ENCODE data around the gene ZNF546. TPM values are rescaled to one million over a fixed set of nuclear protein-coding genes. Genes with fewer than 3 reads are reported as not detected.

Gene ZNF546
- total and polyA plus RNA-seq, 7 donors: 0.69 to 12.8 (median 6.0) TPM

DNA sequence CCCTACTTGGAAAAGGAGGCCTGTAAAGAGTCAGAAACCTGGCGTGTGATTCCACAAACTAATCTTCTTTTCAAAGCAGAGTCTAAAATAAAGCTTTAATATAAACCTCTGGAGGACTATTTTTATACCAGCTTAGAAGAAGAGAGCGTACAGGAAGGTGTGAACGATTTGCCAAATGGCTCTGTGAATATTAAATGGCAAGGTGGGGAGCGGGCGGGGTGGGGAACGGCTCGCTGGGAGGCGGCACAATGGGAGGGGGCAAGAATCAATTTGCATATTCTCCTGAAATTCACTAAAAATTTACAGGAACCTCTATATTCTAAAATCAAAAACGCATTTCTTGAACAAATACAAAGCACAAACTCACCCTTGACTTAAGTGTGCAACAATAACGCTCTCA, 58.2 kb downstream of the ZNF546 start:
- Histone ChIP-seq H3K4me3 (peak overlapping the region; percentile 67 to 76 (median 72)), H3K36me3 (no peaks in the 10 kb centered on the region), H3K9me3 (peaks cover 0 to 6% (median 1%) of the 10 kb centered on the region in 4 donors), H3K4me1 (peaks cover 0 to 28% (median 14%) of the 10 kb centered on the region in 4 donors), H3K27ac (peak overlapping the region in 3 of 4 donors; percentile 74 to 80 (median 76)), H3K27me3 (no peaks in the 10 kb centered on the region)
- intact Hi-C loops (cut with DNase I): no loop called here
- TF ChIP-seq EP300 (IDR thresholded peaks at IDR 0.05): no peak
- TF ChIP-seq POLR2AphosphoS5 (IDR thresholded peaks at IDR 0.05): no peak
- no peak for TF ChIP-seq POLR2A (IDR thresholded peaks at IDR 0.05)
- TF ChIP-seq, protein P1, sequence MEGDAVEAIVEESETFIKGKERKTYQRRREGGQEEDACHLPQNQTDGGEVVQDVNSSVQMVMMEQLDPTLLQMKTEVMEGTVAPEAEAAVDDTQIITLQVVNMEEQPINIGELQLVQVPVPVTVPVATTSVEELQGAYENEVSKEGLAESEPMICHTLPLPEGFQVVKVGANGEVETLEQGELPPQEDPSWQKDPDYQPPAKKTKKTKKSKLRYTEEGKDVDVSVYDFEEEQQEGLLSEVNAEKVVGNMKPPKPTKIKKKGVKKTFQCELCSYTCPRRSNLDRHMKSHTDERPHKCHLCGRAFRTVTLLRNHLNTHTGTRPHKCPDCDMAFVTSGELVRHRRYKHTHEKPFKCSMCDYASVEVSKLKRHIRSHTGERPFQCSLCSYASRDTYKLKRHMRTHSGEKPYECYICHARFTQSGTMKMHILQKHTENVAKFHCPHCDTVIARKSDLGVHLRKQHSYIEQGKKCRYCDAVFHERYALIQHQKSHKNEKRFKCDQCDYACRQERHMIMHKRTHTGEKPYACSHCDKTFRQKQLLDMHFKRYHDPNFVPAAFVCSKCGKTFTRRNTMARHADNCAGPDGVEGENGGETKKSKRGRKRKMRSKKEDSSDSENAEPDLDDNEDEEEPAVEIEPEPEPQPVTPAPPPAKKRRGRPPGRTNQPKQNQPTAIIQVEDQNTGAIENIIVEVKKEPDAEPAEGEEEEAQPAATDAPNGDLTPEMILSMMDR (IDR thresholded peaks at IDR 0.05): no peak
- 49 to 53% methylated on average over 10 of the region's 10 CpGs for WGBS, 2 donors
- DNase-seq: no peak

DNA sequence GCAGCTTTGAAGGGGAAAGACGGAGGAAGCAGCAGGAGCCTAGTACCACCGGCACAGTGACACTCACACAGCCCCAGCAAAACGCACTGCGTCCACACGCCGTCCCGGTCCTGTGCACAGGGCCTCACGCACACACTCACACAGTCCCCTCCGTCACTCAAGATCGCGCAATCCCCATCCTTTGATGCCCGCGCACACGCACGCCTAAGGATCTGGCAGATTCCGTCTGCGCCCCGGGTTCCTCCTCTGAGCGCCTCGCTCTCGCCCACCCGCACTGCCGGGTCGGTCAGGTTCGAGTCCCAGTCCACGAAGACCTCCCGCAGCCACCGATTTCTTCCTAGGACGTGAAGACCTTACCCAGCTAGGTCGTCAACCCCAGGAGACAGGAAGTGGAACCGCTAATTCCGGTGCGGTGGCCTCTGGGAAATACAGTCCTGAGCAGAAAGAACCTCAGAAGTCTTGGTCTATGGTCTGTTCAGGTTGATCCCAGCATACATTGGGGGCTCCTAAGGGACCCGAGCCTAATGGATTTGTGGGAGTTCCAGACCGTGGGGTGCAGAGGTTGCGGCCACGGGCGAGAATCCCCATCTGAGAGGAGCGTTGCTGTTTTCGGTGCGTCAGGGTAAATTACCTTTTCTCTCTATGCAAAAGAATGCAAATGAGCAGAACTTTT, 59.1 kb downstream of the ZNF546 start, which contains the start of gene ZNF780B:
ZNF780B (minus strand) TSS at position 400 of the 673 bp plus-strand sequence. CDS start 5,899 bp downstream, outside the sequence.
- no peaks in the 10 kb centered on the region for H3K36me3 ChIP-seq
- intact Hi-C loops (cut with DNase I): no loop called here
- peak within 1 kb of the TSS; percentile 73 to 80 (median 75) for H3K27ac ChIP-seq
- peaks cover 0 to 6% (median 1%) of the 10 kb centered on the region in 4 donors for H3K9me3 ChIP-seq
- H3K27me3 ChIP-seq: no peaks in the 10 kb centered on the region
- H3K4me1 ChIP-seq: peaks cover 0 to 28% (median 14%) of the 10 kb centered on the region in 4 donors
- TF ChIP-seq POLR2AphosphoS5 (IDR thresholded peaks at IDR 0.05) (peak in 3 of 4 donors; percentile 33 to 49 (median 43)), POLR2A (IDR thresholded peaks at IDR 0.05) (no peak)
- peak within 1 kb of the TSS; percentile 67 to 76 (median 72) for H3K4me3 ChIP-seq
- 0% methylated on average over 41 of the region's 41 CpGs for WGBS, 2 donors
- DNase-seq: peak; percentile 65

DNA sequence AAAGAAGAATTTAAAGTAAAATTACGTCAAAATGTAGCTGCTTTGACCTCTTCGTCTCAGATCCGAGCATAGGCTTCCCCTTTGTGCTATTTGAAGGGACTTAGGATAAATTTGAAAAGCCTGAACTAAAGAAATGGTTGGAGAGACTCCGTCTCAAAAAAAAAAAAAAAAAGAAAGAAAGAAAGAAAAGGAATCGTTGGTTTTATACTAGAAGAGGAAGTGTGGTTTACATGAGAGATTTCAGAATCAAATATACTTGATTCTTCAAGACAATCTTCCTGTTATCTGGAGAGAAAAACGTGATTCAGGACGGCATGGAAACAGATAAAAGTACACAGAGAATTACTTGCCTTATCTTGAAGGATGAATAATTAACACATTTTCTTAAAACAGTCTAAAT, 59.6 kb downstream of the ZNF546 start:
- intact Hi-C loops (cut with DNase I): no loop called here
- Histone ChIP-seq H3K4me1 (peaks cover 0 to 28% (median 14%) of the 10 kb centered on the region in 4 donors), H3K4me3 (peak overlapping the region; percentile 67 to 76 (median 72)), H3K9me3 (peaks cover 0 to 6% (median 1%) of the 10 kb centered on the region in 4 donors), H3K36me3 (no peaks in the 10 kb centered on the region), H3K27ac (peak overlapping the region; percentile 73 to 80 (median 75)), H3K27me3 (no peaks in the 10 kb centered on the region)
- 3 to 4% methylated on average over 7 of the region's 7 CpGs for WGBS, 2 donors
- no peak for DNase-seq
- TF ChIP-seq POLR2A (IDR thresholded peaks at IDR 0.05) (no peak), POLR2AphosphoS5 (IDR thresholded peaks at IDR 0.05) (no peak)

DNA sequence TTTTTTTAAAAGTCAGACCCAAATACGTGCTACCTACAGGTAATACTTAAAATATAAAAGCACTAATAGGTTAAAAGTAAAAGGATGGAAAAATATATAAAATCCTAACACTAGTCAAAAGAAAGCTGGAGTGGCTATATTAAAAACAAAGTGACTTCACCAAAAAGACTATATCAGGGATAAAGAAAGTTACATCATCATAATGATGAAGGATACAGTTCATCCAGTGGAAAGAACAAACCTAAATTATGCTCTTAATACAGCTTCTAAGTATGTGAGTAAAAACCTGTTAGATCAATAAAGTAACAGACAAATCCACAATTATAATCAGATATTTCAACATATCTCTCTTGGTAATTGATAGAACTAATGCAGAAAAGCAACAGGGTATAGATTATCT, 60.3 kb downstream of the ZNF546 start:
- intact Hi-C loops (cut with DNase I): no loop called here
- WGBS, 2 donors: 84 to 90% methylated on average over 1 of the region's 1 CpG

DNA sequence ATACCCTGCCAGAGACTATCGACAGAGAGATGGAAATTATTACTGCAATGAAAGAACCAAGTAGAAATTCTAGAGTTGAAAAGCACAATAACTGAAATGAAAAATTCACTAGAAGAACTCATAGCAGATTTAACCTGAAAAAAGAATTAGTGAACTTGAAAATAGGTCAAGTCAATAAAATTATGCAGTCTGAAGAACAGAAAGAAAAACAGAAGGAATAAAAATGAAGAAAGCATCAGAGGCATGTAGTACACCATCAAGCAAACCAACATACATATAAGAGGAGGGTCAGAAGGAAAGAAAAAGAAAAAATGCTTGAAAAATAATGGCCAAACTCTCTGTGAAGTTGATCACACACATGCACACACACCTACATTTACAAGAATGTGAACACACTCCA, 62.8 kb downstream of the ZNF546 start:
- H3K27me3 ChIP-seq: no peaks in the 10 kb centered on the region
- peaks cover 0 to 6% (median 1%) of the 10 kb centered on the region in 4 donors for H3K9me3 ChIP-seq
- 94 to 96% methylated on average over 1 of the region's 1 CpG for WGBS, 2 donors
- no peak overlapping the region for H3K27ac ChIP-seq
- H3K4me1 ChIP-seq: peaks cover 0 to 18% (median 8%) of the 10 kb centered on the region in 4 donors
- H3K4me3 ChIP-seq: no peak overlapping the region
- TF ChIP-seq POLR2AphosphoS5 (IDR thresholded peaks at IDR 0.05) (no peak), EP300 (IDR thresholded peaks at IDR 0.05) (no peak), POLR2A (IDR thresholded peaks at IDR 0.05) (no peak)
- TF ChIP-seq, protein P1 (IDR thresholded peaks at IDR 0.05): no peak
- H3K36me3 ChIP-seq: no peaks in the 10 kb centered on the region
- intact Hi-C loops (cut with DNase I): no loop called here
- DNase-seq: no peak

More for the DNA sequence above, 60.3 kb downstream of the ZNF546 start:
- no peak for DNase-seq
- H3K9me3 ChIP-seq: peaks cover 0 to 6% (median 1%) of the 10 kb centered on the region in 4 donors
- peaks cover 0 to 28% (median 14%) of the 10 kb centered on the region in 4 donors for H3K4me1 ChIP-seq
- H3K36me3 ChIP-seq: no peaks in the 10 kb centered on the region
- TF ChIP-seq POLR2AphosphoS5 (IDR thresholded peaks at IDR 0.05): no peak
- TF ChIP-seq, protein P1 (IDR thresholded peaks at IDR 0.05): no peak
- no peak for TF ChIP-seq POLR2A (IDR thresholded peaks at IDR 0.05)
- TF ChIP-seq EP300 (IDR thresholded peaks at IDR 0.05): no peak
- no peak overlapping the region for H3K27ac ChIP-seq
- H3K4me3 ChIP-seq: no peak overlapping the region
- no peaks in the 10 kb centered on the region for H3K27me3 ChIP-seq

Measured in sigmoid colon (tissue), 7 donors.